Activated T-cell treated with anti-CD3 and anti-CD28 coated beads, Interleukin-2, amount 50 U/mL, for 4 hours (primary cell): Measurements from ENCODE around the gene FAM114A2. TPM values are rescaled to one million over a fixed set of nuclear protein-coding genes. Genes with fewer than 3 reads are reported as not detected.

ENCODE experiments used
- ATAC-seq, 2 donors: fragments of 200-7000 bp; cut with Tn5 transposase; one replicate each; pipeline ENCODE4 v1.10.0; 2021
- DNase-seq: peaks from one replicate; pipeline ENCODE4 v3.0.0-alpha.2; 2020
- H3K27me3 Mint-ChIP-seq: one replicate; pipeline ENCODE4 v1.8.0; 2021; ENCODE audit warnings: low read depth, mixed read lengths
- H3K36me3 Mint-ChIP-seq: one replicate; pipeline ENCODE4 v1.8.0; 2022; ENCODE audit warnings: mixed read lengths; ENCODE audit not compliant: insufficient read depth
- H3K4me1 Mint-ChIP-seq: one replicate; pipeline ENCODE4 v1.8.0; 2021; ENCODE audit warnings: low read depth, mixed read lengths
- H3K4me3 Mint-ChIP-seq: one replicate; pipeline ENCODE4 v1.8.0; 2021; ENCODE audit warnings: mild to moderate bottlenecking, moderate library complexity, mixed read lengths
- H3K9me3 Mint-ChIP-seq: one replicate; pipeline ENCODE4 v1.8.0; 2021; ENCODE audit warnings: mixed read lengths
- total RNA-seq, 3 donors: library from RNA; stranded (reverse); gene quantifications; one replicate each; pipeline ENCODE4 v1.2.1, GENCODE V29; 2021

The FAM114A2 gene
- total RNA-seq, 3 donors from 2014 or later: 21.7 to 25.6 (median 24.3) TPM

- DNase-seq (no peak), ATAC-seq (no peak)
- no peaks in the 10 kb centered on the region for H3K27me3 Mint-ChIP-seq
- no peak overlapping the region for H3K4me3 Mint-ChIP-seq
- no peaks in the 10 kb centered on the region for H3K4me1 Mint-ChIP-seq
- H3K36me3 Mint-ChIP-seq: peaks cover 5% of the 10 kb centered on the region
- no peaks in the 10 kb centered on the region for H3K9me3 Mint-ChIP-seq
Observed at GRCh38 chr5:153985498-153985897, 53.2 kb downstream of the FAM114A2 start.

DNA sequence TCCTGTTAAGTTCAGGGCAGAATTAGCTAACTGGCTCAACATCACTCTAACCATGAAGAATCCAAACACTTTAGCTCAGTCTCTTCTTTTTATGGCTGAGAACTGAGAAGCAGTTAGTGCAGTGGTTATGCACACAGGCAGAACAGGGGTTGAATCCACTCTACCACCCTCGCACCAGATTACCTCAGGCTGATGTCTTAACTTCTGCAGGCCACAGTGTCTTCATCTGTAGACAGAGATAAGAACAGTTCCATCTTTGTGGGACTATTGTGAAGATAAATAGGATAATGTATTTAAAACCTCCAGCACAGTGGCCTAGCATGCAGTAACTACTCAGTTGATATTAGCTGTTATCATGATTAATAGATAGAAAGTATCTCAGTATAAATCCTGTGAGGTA, 54.8 kb downstream of the FAM114A2 start:
- ATAC-seq: no peak
- no peaks in the 10 kb centered on the region for H3K27me3 Mint-ChIP-seq
- no peaks in the 10 kb centered on the region for H3K4me1 Mint-ChIP-seq
- no peak overlapping the region for H3K4me3 Mint-ChIP-seq
- no peaks in the 10 kb centered on the region for H3K9me3 Mint-ChIP-seq
- DNase-seq: no peak
- H3K36me3 Mint-ChIP-seq: no peaks in the 10 kb centered on the region

- no peaks in the 10 kb centered on the region for H3K9me3 Mint-ChIP-seq
Observed at GRCh38 chr5:153981905-153982605, 56.7 kb downstream of the FAM114A2 start.

GRCh38 chr5:153979028-153979783, 59.5 kb downstream of the FAM114A2 start:
- Mint-ChIP-seq H3K9me3 (no peaks in the 10 kb centered on the region), H3K4me1 (no peaks in the 10 kb centered on the region), H3K36me3 (no peaks in the 10 kb centered on the region), H3K27me3 (peaks cover 13% of the 10 kb centered on the region), H3K4me3 (no peak overlapping the region)
- no peak for DNase-seq
- ATAC-seq: no peak

More at GRCh38 chr5:153981905-153982605, 56.7 kb downstream of the FAM114A2 start:
- Mint-ChIP-seq H3K27me3 (peaks cover 6% of the 10 kb centered on the region), H3K4me3 (no peak overlapping the region), H3K4me1 (no peaks in the 10 kb centered on the region), H3K36me3 (no peaks in the 10 kb centered on the region)
- DNase-seq (no peak), ATAC-seq (no peak)

- no peak for DNase-seq
- no peaks in the 10 kb centered on the region for H3K9me3 Mint-ChIP-seq
- no peaks in the 10 kb centered on the region for H3K36me3 Mint-ChIP-seq
- no peak overlapping the region for H3K4me3 Mint-ChIP-seq
- ATAC-seq: no peak
- no peaks in the 10 kb centered on the region for H3K4me1 Mint-ChIP-seq
- H3K27me3 Mint-ChIP-seq: peaks cover 13% of the 10 kb centered on the region
Observed at GRCh38 chr5:153974813-153975163, 63.9 kb downstream of the FAM114A2 start.

GRCh38 chr5:153974131-153974812, 64.4 kb downstream of the FAM114A2 start:
- H3K4me3 Mint-ChIP-seq: no peak overlapping the region
- H3K4me1 Mint-ChIP-seq: no peaks in the 10 kb centered on the region
- peaks cover 13% of the 10 kb centered on the region for H3K27me3 Mint-ChIP-seq
- peak; percentile 43 to 53 for ATAC-seq
- no peaks in the 10 kb centered on the region for H3K36me3 Mint-ChIP-seq
- no peaks in the 10 kb centered on the region for H3K9me3 Mint-ChIP-seq
- DNase-seq: no peak

GRCh38 chr5:153972240-153972639, 66.5 kb downstream of the FAM114A2 start:
- Mint-ChIP-seq H3K4me1 (no peaks in the 10 kb centered on the region), H3K9me3 (no peaks in the 10 kb centered on the region), H3K4me3 (no peak overlapping the region), H3K27me3 (peaks cover 7% of the 10 kb centered on the region), H3K36me3 (no peaks in the 10 kb centered on the region)
- ATAC-seq (no peak), DNase-seq (no peak)

DNA sequence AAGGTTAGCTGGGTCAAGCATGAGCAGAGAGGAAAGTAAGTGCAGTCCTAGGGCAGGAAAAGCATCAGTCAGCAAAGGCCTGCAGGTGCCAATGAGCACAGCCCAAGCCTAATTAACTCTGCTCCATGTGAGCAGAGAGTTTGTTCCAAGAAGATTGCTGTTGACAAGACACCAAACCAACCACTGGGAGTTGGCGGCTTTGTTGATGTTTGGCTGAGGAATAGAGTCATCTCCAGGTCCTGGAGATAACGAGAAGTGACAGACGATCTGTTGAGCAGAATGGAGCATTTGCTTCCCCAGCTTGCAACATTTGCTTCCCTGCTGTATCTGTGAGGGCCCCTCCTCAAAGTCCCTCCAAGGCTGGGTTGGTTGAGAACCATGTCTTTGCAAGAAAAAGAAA, 68.2 kb downstream of the FAM114A2 start:
- no peaks in the 10 kb centered on the region for H3K36me3 Mint-ChIP-seq
- ATAC-seq (no peak), DNase-seq (no peak)
- H3K27me3 Mint-ChIP-seq: peaks cover 13% of the 10 kb centered on the region
- H3K4me1 Mint-ChIP-seq: no peaks in the 10 kb centered on the region
- no peak overlapping the region for H3K4me3 Mint-ChIP-seq
- no peaks in the 10 kb centered on the region for H3K9me3 Mint-ChIP-seq

DNA sequence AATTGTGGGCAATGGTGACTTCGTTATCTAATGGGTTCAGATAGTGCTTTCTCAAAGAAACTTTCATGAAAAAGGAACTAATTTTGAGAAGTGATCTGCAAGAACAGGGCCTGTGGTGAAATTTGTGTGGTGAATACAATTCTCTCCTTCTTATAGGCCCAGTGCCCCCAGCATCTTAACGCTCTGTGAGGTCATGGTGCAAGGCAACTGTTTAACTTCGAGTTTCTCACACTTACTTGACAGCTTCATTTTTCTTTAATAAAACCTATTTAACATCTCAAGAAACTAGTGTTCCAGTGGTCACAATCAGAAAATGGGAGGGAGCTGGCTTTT, 69.2 kb downstream of the FAM114A2 start:
- DNase-seq (no peak), ATAC-seq (no peak)
- H3K4me3 Mint-ChIP-seq: no peak overlapping the region

DNA sequence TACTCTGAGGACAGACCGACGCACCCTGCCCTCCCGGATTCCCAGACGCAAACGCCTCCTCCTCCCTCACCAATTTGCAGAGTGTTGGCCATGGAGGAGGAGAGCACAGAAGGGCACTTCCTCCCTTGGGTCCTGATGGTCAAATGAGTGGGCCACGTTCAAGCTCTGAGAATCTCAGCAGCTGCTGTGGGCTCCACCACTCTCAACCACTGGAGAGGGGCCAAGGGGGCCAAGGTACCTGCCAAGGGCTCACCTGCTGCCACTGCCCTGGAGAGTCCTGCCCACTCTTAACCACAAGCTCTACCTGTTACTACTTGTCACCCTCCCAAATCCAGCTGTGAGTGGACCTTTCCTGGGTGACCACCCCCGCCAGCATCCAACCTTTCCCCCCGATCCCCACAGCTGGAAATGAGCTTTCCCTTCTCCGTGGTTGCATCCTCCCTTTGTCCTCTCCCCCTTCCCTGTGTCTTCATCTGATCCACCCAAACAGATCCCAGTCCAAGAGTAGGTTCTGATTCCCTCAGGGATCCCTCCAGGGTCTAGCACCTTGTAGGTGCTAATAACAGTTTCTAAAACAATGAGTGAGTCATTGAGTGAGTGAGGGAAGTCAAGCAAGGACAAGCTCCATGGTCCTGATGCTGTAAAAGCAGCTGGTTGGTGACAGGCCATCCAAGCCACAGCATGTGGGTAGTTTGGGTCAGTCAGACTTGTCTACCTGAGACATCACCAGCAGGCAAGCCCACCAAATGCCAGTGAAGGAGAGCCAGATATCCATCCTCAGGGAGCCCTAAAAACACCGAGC, 69.7 kb downstream of the FAM114A2 start:
- Mint-ChIP-seq H3K27me3 (peaks cover 14% of the 10 kb centered on the region), H3K9me3 (no peaks in the 10 kb centered on the region), H3K4me1 (no peaks in the 10 kb centered on the region), H3K36me3 (no peaks in the 10 kb centered on the region), H3K4me3 (no peak overlapping the region)
- DNase-seq (no peak), ATAC-seq (no peak)

More for the DNA sequence above, 69.2 kb downstream of the FAM114A2 start:
- no peaks in the 10 kb centered on the region for H3K9me3 Mint-ChIP-seq
- no peaks in the 10 kb centered on the region for H3K36me3 Mint-ChIP-seq
- H3K27me3 Mint-ChIP-seq: peaks cover 14% of the 10 kb centered on the region
- no peaks in the 10 kb centered on the region for H3K4me1 Mint-ChIP-seq

- no peak for DNase-seq
- H3K4me3 Mint-ChIP-seq: no peak overlapping the region
- no peaks in the 10 kb centered on the region for H3K9me3 Mint-ChIP-seq
- peak; percentile 46 to 50 for ATAC-seq
- H3K27me3 Mint-ChIP-seq: peaks cover 14% of the 10 kb centered on the region
- no peaks in the 10 kb centered on the region for H3K36me3 Mint-ChIP-seq
- H3K4me1 Mint-ChIP-seq: peaks cover 10% of the 10 kb centered on the region
Observed at GRCh38 chr5:153964880-153965645, 73.6 kb downstream of the FAM114A2 start.

DNA sequence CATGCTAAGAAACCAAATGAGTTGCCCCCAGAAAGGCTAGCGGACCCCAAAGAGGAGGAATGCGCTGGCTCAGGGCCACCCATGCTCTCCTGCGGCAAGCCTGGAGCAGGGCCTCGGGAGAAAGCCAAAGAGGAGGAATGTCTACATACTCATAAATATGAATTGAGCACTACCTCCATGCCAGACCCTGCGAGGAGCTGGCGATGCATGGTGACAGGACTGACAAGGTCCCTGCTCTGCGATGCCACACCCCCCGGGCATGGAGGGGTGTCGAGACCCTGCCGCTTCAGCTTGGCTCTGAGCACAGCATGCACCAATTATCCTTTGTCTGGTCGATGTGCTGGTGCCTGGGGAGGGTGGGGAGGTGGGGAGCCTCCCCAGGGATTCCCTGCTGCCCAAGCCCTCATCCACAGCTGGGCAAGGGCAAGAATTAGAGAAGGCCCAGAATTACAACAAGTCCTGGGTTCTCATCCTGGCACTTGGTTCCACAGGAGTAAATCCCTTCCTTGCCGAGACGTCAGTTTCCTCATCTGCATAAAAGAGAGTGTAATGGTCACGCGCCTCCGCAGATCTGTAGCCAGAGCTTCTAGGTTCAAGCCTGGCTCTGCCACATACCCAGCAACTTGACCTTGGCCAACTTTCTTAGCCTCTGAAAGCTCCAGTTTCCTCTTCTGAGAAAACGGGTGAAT, 74.4 kb downstream of the FAM114A2 start:
- no peak for ATAC-seq
- DNase-seq: no peak
- no peak overlapping the region for H3K4me3 Mint-ChIP-seq
- H3K36me3 Mint-ChIP-seq: no peaks in the 10 kb centered on the region
- H3K9me3 Mint-ChIP-seq: no peaks in the 10 kb centered on the region
- peaks cover 10% of the 10 kb centered on the region for H3K4me1 Mint-ChIP-seq
- peaks cover 14% of the 10 kb centered on the region for H3K27me3 Mint-ChIP-seq
